ENCODE measurements around the gene ACTL8. TPM values are rescaled to one million over a fixed set of nuclear protein-coding genes. Genes with fewer than 3 reads are reported as not detected.

ACTL8 gene
- total RNA-seq, 3 donors from 2014 or later = not detected

DNA sequence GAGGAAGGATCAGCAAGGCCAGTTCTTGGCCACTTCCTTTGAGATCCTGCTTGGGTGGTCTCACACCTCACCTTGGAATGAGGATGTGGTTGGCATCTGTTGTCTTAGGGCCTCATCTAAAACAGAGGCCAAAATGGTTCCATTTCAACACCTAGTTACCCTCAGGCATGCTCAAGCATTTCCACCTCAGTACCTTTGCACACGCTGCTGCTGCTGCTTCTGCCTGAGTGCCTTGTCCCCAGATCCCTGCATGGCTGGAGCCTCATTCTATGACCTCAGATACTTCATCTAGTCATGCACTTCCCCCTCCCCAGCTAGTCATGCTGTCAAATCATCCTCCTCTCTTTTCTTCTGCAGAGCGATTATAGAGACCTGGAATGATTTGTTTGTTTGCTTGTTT, 86.8 kb downstream of the ACTL8 start:
- Histone ChIP-seq H3K4me3 (no peak overlapping the region), H3K4me1 (no peaks in the 10 kb centered on the region), H3K27ac (no peak overlapping the region), H3K27me3 (peaks cover 0 to 28% of the 10 kb centered on the region in 2 donors), H3K36me3 (no peaks in the 10 kb centered on the region), H3K9me3 (no peaks in the 10 kb centered on the region)
- intact Hi-C loops (cut with DNase I; ENCODE audit: low total_unique reads) = no loop called here
- DNase-seq (ENCODE audit: low spot score in 2 of 2) = no peak
- TF ChIP-seq, protein P1, sequence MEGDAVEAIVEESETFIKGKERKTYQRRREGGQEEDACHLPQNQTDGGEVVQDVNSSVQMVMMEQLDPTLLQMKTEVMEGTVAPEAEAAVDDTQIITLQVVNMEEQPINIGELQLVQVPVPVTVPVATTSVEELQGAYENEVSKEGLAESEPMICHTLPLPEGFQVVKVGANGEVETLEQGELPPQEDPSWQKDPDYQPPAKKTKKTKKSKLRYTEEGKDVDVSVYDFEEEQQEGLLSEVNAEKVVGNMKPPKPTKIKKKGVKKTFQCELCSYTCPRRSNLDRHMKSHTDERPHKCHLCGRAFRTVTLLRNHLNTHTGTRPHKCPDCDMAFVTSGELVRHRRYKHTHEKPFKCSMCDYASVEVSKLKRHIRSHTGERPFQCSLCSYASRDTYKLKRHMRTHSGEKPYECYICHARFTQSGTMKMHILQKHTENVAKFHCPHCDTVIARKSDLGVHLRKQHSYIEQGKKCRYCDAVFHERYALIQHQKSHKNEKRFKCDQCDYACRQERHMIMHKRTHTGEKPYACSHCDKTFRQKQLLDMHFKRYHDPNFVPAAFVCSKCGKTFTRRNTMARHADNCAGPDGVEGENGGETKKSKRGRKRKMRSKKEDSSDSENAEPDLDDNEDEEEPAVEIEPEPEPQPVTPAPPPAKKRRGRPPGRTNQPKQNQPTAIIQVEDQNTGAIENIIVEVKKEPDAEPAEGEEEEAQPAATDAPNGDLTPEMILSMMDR (IDR thresholded peaks at IDR 0.05) = no peak
- TF ChIP-seq POLR2A (IDR thresholded peaks at IDR 0.05) (no peak), POLR2AphosphoS5 (IDR thresholded peaks at IDR 0.05) (no peak)

DNA sequence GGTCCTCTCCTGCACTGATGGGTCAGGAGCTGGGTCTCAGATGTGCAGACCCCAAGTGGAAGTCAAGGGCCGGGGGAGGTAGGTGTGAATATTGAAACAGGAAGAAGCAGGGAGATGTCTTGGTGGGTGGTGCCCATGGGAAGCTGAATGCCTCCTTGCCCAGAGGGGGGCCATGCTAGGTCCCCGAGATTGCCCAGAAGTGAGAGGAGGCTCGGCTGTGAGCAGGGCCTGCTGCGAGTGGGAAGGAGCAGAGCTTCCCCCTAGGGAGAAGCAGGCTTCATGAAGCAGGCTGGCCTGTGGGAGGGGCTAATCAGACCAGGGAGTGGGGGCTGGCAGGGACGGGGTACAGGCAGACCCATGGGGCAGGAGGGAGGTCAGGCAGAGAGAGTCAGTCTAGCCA, 87.6 kb downstream of the ACTL8 start:
- Histone ChIP-seq H3K27ac (no peak overlapping the region), H3K36me3 (no peaks in the 10 kb centered on the region), H3K9me3 (peaks cover 0 to 2% of the 10 kb centered on the region in 2 donors), H3K4me1 (no peaks in the 10 kb centered on the region), H3K27me3 (peaks cover 0 to 28% of the 10 kb centered on the region in 2 donors), H3K4me3 (no peak overlapping the region)
- intact Hi-C loops (cut with DNase I; ENCODE audit: low total_unique reads) = no loop called here
- TF ChIP-seq POLR2A (IDR thresholded peaks at IDR 0.05) (no peak), POLR2AphosphoS5 (IDR thresholded peaks at IDR 0.05) (no peak)
- TF ChIP-seq, protein P1 (IDR thresholded peaks at IDR 0.05) = no peak
- no peak for DNase-seq (ENCODE audit: low spot score in 2 of 2)

DNA sequence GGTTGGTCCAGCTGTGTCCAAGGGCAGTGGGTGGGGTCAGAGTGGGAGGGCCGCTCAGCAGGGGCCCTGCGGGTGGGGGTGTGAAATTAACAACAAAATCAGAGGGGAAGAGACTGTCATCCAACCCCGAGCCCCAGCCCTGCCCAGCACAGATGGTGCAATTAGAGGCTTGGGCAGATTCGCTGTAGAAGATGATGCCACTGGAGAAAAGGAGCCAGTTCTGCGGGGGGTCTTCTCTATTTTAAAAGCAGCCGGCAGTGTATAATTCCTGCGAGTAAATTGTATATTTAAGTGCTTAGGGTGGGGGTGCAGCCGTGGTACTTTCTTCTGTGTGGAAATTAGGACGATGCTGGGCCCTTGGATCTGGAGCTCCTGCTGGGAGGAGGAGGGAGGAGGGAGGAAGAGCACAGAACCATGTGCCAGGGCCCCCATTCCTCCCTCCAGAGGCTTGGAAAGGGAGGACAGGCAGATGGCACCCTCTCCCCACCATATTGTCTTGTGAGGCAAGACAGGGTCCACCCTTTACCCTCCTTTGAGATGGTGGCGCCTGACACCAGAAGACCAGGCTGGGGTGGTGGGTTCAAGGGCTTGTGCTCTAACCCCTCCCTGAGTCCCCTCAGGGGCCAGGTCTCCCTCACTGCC, 89.2 kb downstream of the ACTL8 start:
- H3K4me3 ChIP-seq = no peak overlapping the region
- no peaks in the 10 kb centered on the region for H3K4me1 ChIP-seq
- no peak overlapping the region for H3K27ac ChIP-seq
- H3K36me3 ChIP-seq = no peaks in the 10 kb centered on the region
- intact Hi-C loops (cut with DNase I; ENCODE audit: low total_unique reads) = no loop called here
- H3K9me3 ChIP-seq = peaks cover 3 to 6% of the 10 kb centered on the region in 2 donors
- TF ChIP-seq POLR2A (IDR thresholded peaks at IDR 0.05) = no peak
- no peak for TF ChIP-seq POLR2AphosphoS5 (IDR thresholded peaks at IDR 0.05)
- TF ChIP-seq, protein P1 (IDR thresholded peaks at IDR 0.05) = no peak
- peaks cover 0 to 28% of the 10 kb centered on the region in 2 donors for H3K27me3 ChIP-seq
- no peak for DNase-seq (ENCODE audit: low spot score in 2 of 2)

DNA sequence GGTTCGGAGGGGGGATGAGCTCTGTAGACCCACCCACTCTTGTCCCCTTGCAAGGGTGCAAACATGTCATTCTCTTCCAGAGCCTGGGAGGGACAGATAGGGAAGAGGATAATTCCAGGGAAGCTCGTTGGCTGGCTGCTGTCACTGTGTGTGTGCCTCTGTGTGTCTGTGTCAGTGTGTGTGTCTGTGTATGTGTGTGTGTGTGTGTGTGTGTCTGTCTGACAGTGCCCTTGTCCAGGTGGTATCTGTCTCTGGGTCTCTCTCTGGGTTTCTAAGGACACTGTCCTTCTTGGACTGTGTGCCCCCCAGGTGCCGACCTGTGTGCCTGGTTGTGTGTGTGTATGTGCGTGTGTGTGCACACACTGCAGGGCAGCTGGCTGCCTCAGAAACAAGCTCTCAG, 90.5 kb downstream of the ACTL8 start:
- Histone ChIP-seq H3K27ac (no peak overlapping the region), H3K36me3 (no peaks in the 10 kb centered on the region), H3K4me1 (no peaks in the 10 kb centered on the region), H3K27me3 (peaks cover 0 to 28% of the 10 kb centered on the region in 2 donors), H3K4me3 (no peak overlapping the region), H3K9me3 (peaks cover 3 to 6% of the 10 kb centered on the region in 2 donors)
- DNase-seq (ENCODE audit: low spot score in 2 of 2) = no peak
- TF ChIP-seq POLR2AphosphoS5 (IDR thresholded peaks at IDR 0.05) (no peak), POLR2A (IDR thresholded peaks at IDR 0.05) (no peak)
- TF ChIP-seq, protein P1 (IDR thresholded peaks at IDR 0.05) = no peak
- intact Hi-C loops (cut with DNase I; ENCODE audit: low total_unique reads) = no loop called here

DNA sequence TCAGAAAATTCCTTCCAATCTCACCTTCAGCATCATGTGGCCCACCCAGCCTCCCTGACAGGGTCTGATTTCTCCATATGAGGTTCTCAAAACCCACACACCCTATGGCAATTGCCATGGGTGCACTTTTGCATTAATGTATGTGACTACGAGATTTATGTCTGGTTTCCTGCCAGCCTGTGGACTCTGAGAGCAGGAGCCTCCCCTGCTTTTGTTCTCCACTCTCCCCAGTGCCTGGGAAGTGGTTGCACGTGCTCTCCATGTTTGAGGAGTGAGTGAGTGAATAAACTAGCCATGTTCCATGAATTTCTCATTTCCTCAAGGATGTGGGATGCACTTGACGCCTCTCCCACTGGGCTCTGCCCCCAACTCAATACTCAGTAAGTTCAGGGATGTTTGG, 91.2 kb downstream of the ACTL8 start:
- H3K4me3 ChIP-seq = no peak overlapping the region
- no peaks in the 10 kb centered on the region for H3K4me1 ChIP-seq
- DNase-seq (ENCODE audit: low spot score in 2 of 2) = no peak
- no peak overlapping the region for H3K27ac ChIP-seq
- TF ChIP-seq, protein P1 (IDR thresholded peaks at IDR 0.05) = no peak
- TF ChIP-seq POLR2AphosphoS5 (IDR thresholded peaks at IDR 0.05) (no peak), POLR2A (IDR thresholded peaks at IDR 0.05) (no peak)
- peaks cover 3 to 6% of the 10 kb centered on the region in 2 donors for H3K9me3 ChIP-seq
- H3K27me3 ChIP-seq = peaks cover 0 to 28% of the 10 kb centered on the region in 2 donors
- H3K36me3 ChIP-seq = no peaks in the 10 kb centered on the region
- intact Hi-C loops (cut with DNase I; ENCODE audit: low total_unique reads) = no loop called here
